Stimulated activated CD8-positive, alpha-beta memory T cell treated with anti-CD3 and anti-CD28 coated beads, Interleukin-7, amount 100 ng/mL, for 48 hours (primary cell): ENCODE measurements around the gene ACTL7B.
"Not testable (repeated sequence)": the region's sequence is repeated elsewhere in the genome, so short reads cannot be mapped to it uniquely, and the experiment has no call there.

Experiments used
- DNase-seq, 2 donors: peaks; one replicate each; pipeline ENCODE4 v3.0.0-alpha.2; 2020; ENCODE audit warnings: low read depth in 1 of 2; ENCODE audit errors: extremely low read depth in 1 of 2

ACTL7B gene

GRCh38 chr9:108855888-108856287, at the start of gene ACTL7B:
Gene ACTL7B, minus strand, starts transcription at chr9:108855986. Its CDS starts 56 bp downstream, at chr9:108855930.
- DNase-seq, result no peak

GRCh38 chr9:108905494-108905893, 49.7 kb upstream of the ACTL7B start:
- DNase-seq, result no peak

- DNase-seq, result no peak
These were observed 48.4 kb upstream of the ACTL7B start for GRCh38 chr9:108904161-108904560.

GRCh38 chr9:108903420-108904103, 47.8 kb upstream of the ACTL7B start:
- DNase-seq, result no peak

- DNase-seq, result no peak
These were observed 44.4 kb upstream of the ACTL7B start for GRCh38 chr9:108900176-108900575.

GRCh38 chr9:108899023-108899695, 43.4 kb upstream of the ACTL7B start:
- DNase-seq, result not testable (repeated sequence)

- DNase-seq, result no peak
These were observed 41.7 kb upstream of the ACTL7B start for GRCh38 chr9:108897324-108898096.

GRCh38 chr9:108894225-108894997, 38.6 kb upstream of the ACTL7B start:
- no peak for DNase-seq

GRCh38 chr9:108889649-108890067, 33.9 kb upstream of the ACTL7B start:
- DNase-seq, result no peak

GRCh38 chr9:108886594-108887271, 30.9 kb upstream of the ACTL7B start:
- not testable (repeated sequence) for DNase-seq

GRCh38 chr9:108885643-108886348, 30.0 kb upstream of the ACTL7B start:
- DNase-seq, result peak; percentile 20 to 65

- DNase-seq, result no peak
These were observed 28.9 kb upstream of the ACTL7B start for GRCh38 chr9:108884701-108885100.

- DNase-seq, result no peak
These were observed 27.3 kb upstream of the ACTL7B start for GRCh38 chr9:108883085-108883484.

GRCh38 chr9:108882052-108882888, 26.5 kb upstream of the ACTL7B start:
- no peak for DNase-seq

- DNase-seq, result no peak
These were observed 25.0 kb upstream of the ACTL7B start for GRCh38 chr9:108880738-108881316.

- DNase-seq, result no peak
These were observed 21.7 kb upstream of the ACTL7B start for GRCh38 chr9:108877524-108877923.

GRCh38 chr9:108876425-108876824, 20.6 kb upstream of the ACTL7B start:
- no peak for DNase-seq

- DNase-seq, result no peak
These were observed 18.4 kb upstream of the ACTL7B start for GRCh38 chr9:108874058-108874788.
